DND-41 (cell line): ENCODE measurements around the gene RNFT2.

Source experiments
- CTCF ChIP-seq: IDR thresholded peaks from 2 replicates; pipeline ENCODE4 v1.5.1; 2012; ENCODE audit warnings: borderline replicate concordance, low read length, moderate library complexity, mild to moderate bottlenecking; ENCODE audit not compliant: poor library complexity, severe bottlenecking; ENCODE audit errors: extremely low read depth
- EZH2 ChIP-seq: IDR thresholded peaks from 3 replicates; pipeline ENCODE4 v1.6.1; 2012; ENCODE audit warnings: borderline replicate concordance, low read depth, mild to moderate bottlenecking, moderate library complexity, low read length, inconsistent platforms; ENCODE audit not compliant: severe bottlenecking

GRCh38 chr12:116799955-116800354, 61.8 kb downstream of the RNFT2 start:
- TF ChIP-seq EZH2 = no peak
- no peak for TF ChIP-seq CTCF
